SH-SY5Y (cell line): ENCODE data around the gene SLC4A1.

ENCODE experiments used
- GATA2 ChIP-seq: IDR thresholded peaks from 2 replicates; pipeline ENCODE4 v1.6.1; 2011; ENCODE audit warnings: mild to moderate bottlenecking, low read depth, low read length
- GATA3 ChIP-seq: IDR thresholded peaks from 2 replicates; pipeline ENCODE4 v1.6.1; 2011; ENCODE audit warnings: low read depth, mild to moderate bottlenecking, low read length, moderate library complexity

DNA sequence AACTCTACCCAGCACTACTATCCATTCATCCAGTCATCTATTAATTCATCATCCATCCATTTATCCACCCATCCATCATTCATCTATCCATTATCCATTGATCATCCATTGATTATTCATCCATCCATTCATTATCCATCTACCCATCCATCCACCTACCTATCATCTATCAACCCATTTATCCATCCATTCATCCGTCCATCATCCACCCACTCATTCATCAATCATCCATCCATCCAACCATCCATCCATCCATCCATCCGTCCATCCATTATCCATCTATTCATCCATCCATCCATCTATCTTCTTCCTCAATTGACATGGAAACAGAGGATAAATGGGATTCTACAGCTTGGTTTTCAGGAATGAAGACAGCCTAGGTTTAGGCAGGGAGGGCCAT lies 12.0 kb downstream of the SLC4A1 start:
- no peak for TF ChIP-seq GATA2
- no peak for TF ChIP-seq GATA3
